SK-N-SH (cell line): ENCODE results near the gene DENND6B. TPM values are rescaled to one million over a fixed set of nuclear protein-coding genes. Genes with fewer than 3 reads are reported as not detected.

Experiments
- CTCF ChIA-PET: fragments of 300-600, 350-600 bp; formaldehyde crosslinking; extraction: SDS; loops from one replicate; lab custom pipeline; 2021; lab: Yijun Ruan, JAX
- POLR2A ChIA-PET: fragments of 350-600 bp; sonication (Branson Sonifier 250); formaldehyde crosslinking; extraction: SDS; loops from one replicate; lab custom pipeline; 2020; ENCODE audit warnings: antibody characterized with exemption, inconsistent platforms; lab: Yijun Ruan, JAX
- DNase-seq: peaks from one replicate; pipeline ENCODE4 v3.0.0; 2012
- H2AFZ ChIP-seq: fragments of 200-600 bp; sonication (generic); 2 replicates; pipeline ENCODE4 v1.8.1; 2016; ENCODE audit warnings: antibody characterized with exemption, mild to moderate bottlenecking, low read depth
- H3F3A ChIP-seq: fragments of 200-600 bp; sonication (generic); replicated peaks from 2 replicates; pipeline ENCODE3; 2016; ENCODE audit warnings: antibody characterized with exemption, mild to moderate bottlenecking; ENCODE audit not compliant: insufficient read depth
- H3K27ac ChIP-seq, 2 experiments: fragments of 200-500 bp in 1 of 2; fragments of 200-600 bp in 1 of 2; sonication (Bioruptor generic) in 1 of 2; sonication (generic), shearing (Covaris generic) in 1 of 2; 2 replicates each; pipeline versions ENCODE4 v1.5.1 to v1.6.1; 2014 to 2016; ENCODE audit warnings: low read depth in 2 of 2, inconsistent platforms in 1 of 2, low read length in 1 of 2, mild to moderate bottlenecking in 1 of 2, mixed read lengths in 1 of 2
- H3K27me3 ChIP-seq: fragments of 200-600 bp; sonication (generic), shearing (Covaris generic); 2 replicates; pipeline ENCODE4 v1.6.1; 2016; ENCODE audit warnings: mixed run types; ENCODE audit not compliant: insufficient read depth
- H3K36me3 ChIP-seq, 2 experiments: fragments of 200-500 bp in 1 of 2; fragments of 200-600 bp in 1 of 2; sonication (Bioruptor generic) in 1 of 2; sonication (generic) in 1 of 2; replicated peaks in 1 of 2; 2 replicates each; pipeline versions ENCODE3 to v1.5.1; 2014 to 2016; ENCODE audit warnings: low read length in 1 of 2, mild to moderate bottlenecking in 1 of 2; ENCODE audit not compliant: insufficient read depth in 2 of 2, control insufficient read depth in 1 of 2
- H3K4me1 ChIP-seq, 2 experiments: fragments of 200-500 bp in 1 of 2; fragments of 200-600 bp in 1 of 2; sonication (Bioruptor generic) in 1 of 2; sonication (generic), shearing (Covaris generic) in 1 of 2; 2 replicates each; pipeline versions ENCODE4 v1.5.1 to v1.6.1; 2014 to 2016; ENCODE audit warnings: low read depth in 1 of 2, low read length in 1 of 2, mixed run types in 1 of 2; ENCODE audit not compliant: insufficient read depth in 2 of 2, control insufficient read depth in 1 of 2
- H3K4me2 ChIP-seq: fragments of 200-600 bp; sonication (generic), shearing (Covaris generic); 2 replicates; pipeline ENCODE4 v1.6.1; 2017; ENCODE audit warnings: mixed run types
- H3K4me3 ChIP-seq, 2 experiments: fragments of 200-500 bp in 1 of 2; fragments of 200-600 bp in 1 of 2; sonication (Bioruptor generic) in 1 of 2; sonication (generic), shearing (Covaris generic) in 1 of 2; 2 replicates each; pipeline versions ENCODE4 v1.5.1 to v1.8.1; 2014 to 2016; ENCODE audit warnings: low read depth in 2 of 2, inconsistent platforms in 1 of 2, low read length in 1 of 2, mild to moderate bottlenecking in 1 of 2, mixed read lengths in 1 of 2, moderate library complexity in 1 of 2
- H3K79me2 ChIP-seq: fragments of 200-600 bp; sonication (generic); 2 replicates; pipeline ENCODE4 v1.8.1; 2017; ENCODE audit warnings: mild to moderate bottlenecking; ENCODE audit not compliant: insufficient read depth
- H3K9ac ChIP-seq: fragments of 200-600 bp; sonication (generic); 2 replicates; pipeline ENCODE4 v1.6.1; 2017; ENCODE audit warnings: mixed run types
- H3K9me2 ChIP-seq: fragments of 200-600 bp; sonication (generic); 2 replicates; pipeline ENCODE4 v1.6.1; 2017; ENCODE audit warnings: mixed run types
- H3K9me3 ChIP-seq: fragments of 200-600 bp; sonication (generic); 2 replicates; pipeline ENCODE4 v1.6.1; 2017; ENCODE audit warnings: mixed run types, mild to moderate bottlenecking, moderate library complexity
- H4K20me1 ChIP-seq: fragments of 200-600 bp; sonication (generic); 2 replicates; pipeline ENCODE4 v1.6.1; 2017; ENCODE audit warnings: mild to moderate bottlenecking, mixed run types; ENCODE audit not compliant: insufficient read depth
- ELF1 ChIP-seq: IDR thresholded peaks from 2 replicates; pipeline ENCODE4 v1.4.0; 2012
- FOSL2 ChIP-seq: IDR thresholded peaks from 2 replicates; pipeline ENCODE4 v1.4.0; 2012; ENCODE audit warnings: low read depth, mild to moderate bottlenecking, moderate library complexity, borderline replicate concordance
- FOXJ3 ChIP-seq: sonication (generic); formaldehyde crosslinking; IDR thresholded peaks from 2 replicates; pipeline ENCODE4 v1.5.1; 2020; ENCODE audit warnings: mild to moderate bottlenecking, missing genetic modification reagents
- GABPA ChIP-seq: IDR thresholded peaks from 2 replicates; pipeline ENCODE4 v1.4.0; 2012; ENCODE audit warnings: low read depth, mild to moderate bottlenecking
- GATA2 ChIP-seq: sonication (generic); formaldehyde crosslinking; IDR thresholded peaks from 2 replicates; pipeline ENCODE4 v1.5.0; 2020; ENCODE audit warnings: mild to moderate bottlenecking, missing genetic modification reagents
- JUND ChIP-seq: IDR thresholded peaks from 2 replicates; pipeline ENCODE4 v1.4.0; 2012
- MEF2A ChIP-seq: IDR thresholded peaks from 2 replicates; pipeline ENCODE4 v1.4.0; 2012; ENCODE audit warnings: low read depth, borderline replicate concordance
- MXI1 ChIP-seq: IDR thresholded peaks from 2 replicates; pipeline ENCODE4 v1.6.1; 2012; ENCODE audit warnings: mild to moderate bottlenecking, low read depth, low read length, improper control_type of control experiment
- RAD21 ChIP-seq: IDR thresholded peaks from 2 replicates; pipeline ENCODE4 v1.6.1; 2012; ENCODE audit warnings: mild to moderate bottlenecking, low read length
- RCOR1 ChIP-seq: fragments of 150-350 bp; IDR thresholded peaks from 2 replicates; pipeline ENCODE4 v1.6.1; 2017; ENCODE audit warnings: antibody characterized with exemption, low read length
- RFX5 ChIP-seq: IDR thresholded peaks from 2 replicates; pipeline ENCODE4 v1.6.1; 2012; ENCODE audit warnings: mild to moderate bottlenecking, improper control_type of control experiment, low read length
- RXRA ChIP-seq: IDR thresholded peaks from 2 replicates; pipeline ENCODE4 v1.4.0; 2012; ENCODE audit warnings: low read depth, mild to moderate bottlenecking, borderline replicate concordance
- SIN3A ChIP-seq: IDR thresholded peaks from 2 replicates; pipeline ENCODE4 v1.6.1; 2012; ENCODE audit warnings: low read depth, mild to moderate bottlenecking, low read length, moderate library complexity, borderline replicate concordance
- TAF1 ChIP-seq: IDR thresholded peaks from 2 replicates; pipeline ENCODE4 v1.6.1; 2012; ENCODE audit warnings: low read depth, mild to moderate bottlenecking, low read length, moderate library complexity, borderline replicate concordance
- TCF12 ChIP-seq: IDR thresholded peaks from 2 replicates; pipeline ENCODE4 v1.4.0; 2012
- WGBS: methylation state at CpG from one replicate; pipeline ENCODE4 v1.1.6; 2017; ENCODE audit warnings: low lambda C conversion rate; 5-methylcytosine and 5-hydroxymethylcytosine counted together
- polyA plus RNA-seq, 3 experiments: library from polyadenylated mRNA; depleted of rRNA; stranded (reverse); fragments of >200 nt; gene quantifications; 2 replicates each; pipeline ENCODE4 v1.2.3, GENCODE V29; 2012
- TF ChIP-seq, protein P1 (sequence below): IDR thresholded peaks from 2 replicates; pipeline ENCODE4 v1.4.0; 2012; ENCODE audit warnings: low read depth
- TF ChIP-seq, protein P2 (sequence below): fragments of 150-350 bp; IDR thresholded peaks from 2 replicates; pipeline ENCODE4 v1.6.1; 2016; ENCODE audit warnings: mild to moderate bottlenecking, low read depth, low read length
- TF ChIP-seq, protein P3 (sequence below): fragments of 150-350 bp; IDR thresholded peaks from 2 replicates; pipeline ENCODE4 v1.6.1; 2017; ENCODE audit warnings: antibody characterized with exemption, low read length, low read depth, borderline replicate concordance
- TF ChIP-seq, protein P4 (sequence below): fragments of 200-600 bp; sonication (generic); IDR thresholded peaks from 2 replicates; pipeline ENCODE4 v1.6.1; 2017; ENCODE audit warnings: antibody characterized with exemption, mild to moderate bottlenecking, moderate library complexity
- TF ChIP-seq, protein P5 (sequence below): IDR thresholded peaks from 2 replicates; pipeline ENCODE4 v1.4.0; 2012; ENCODE audit warnings: low read depth, borderline replicate concordance

The DENND6B gene
- polyA plus RNA-seq, 1 of the 3 experiments (the other 2 are of a cell fraction) = 5.6 TPM

DNA sequence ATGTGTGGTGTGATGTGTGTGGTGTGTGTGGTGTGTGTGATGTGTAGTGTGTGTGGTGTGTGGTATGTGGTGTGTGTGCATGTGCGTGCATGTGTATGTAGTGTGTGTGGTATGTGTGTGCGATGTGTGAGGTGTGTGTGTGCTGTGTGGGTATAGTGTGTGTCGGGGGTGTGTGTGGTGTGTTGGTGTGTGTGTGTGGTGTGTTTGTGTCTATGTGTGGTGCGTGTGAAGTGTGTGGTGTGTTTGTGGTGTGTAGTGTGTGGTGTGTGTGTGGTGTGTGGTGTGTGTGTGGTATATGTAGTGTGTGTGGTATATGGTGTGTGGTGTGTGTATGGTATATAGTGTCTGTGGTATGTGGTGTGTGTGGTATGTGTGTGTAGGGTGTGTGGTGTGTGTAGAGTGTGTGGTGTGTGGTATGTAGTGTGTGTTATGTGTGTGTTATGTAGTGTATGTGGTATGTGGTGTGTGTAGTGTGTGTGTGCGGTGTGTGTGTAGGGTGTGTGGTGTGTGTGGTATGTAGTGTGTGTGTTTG is 11.3 kb upstream of the DENND6B start:
- H3K9ac ChIP-seq = no peak overlapping the region
- H3K9me3 ChIP-seq = no peaks in the 10 kb centered on the region
- 95% methylated on average over 5 of the region's 5 CpGs for WGBS
- H3K4me2 ChIP-seq = no peak overlapping the region
- H3K9me2 ChIP-seq = no peaks in the 10 kb centered on the region
- ChIA-PET CTCF (no interaction called here), POLR2A (no interaction called here)
- H3F3A ChIP-seq = peaks cover 17% of the 10 kb centered on the region
- H2AFZ ChIP-seq = no peak overlapping the region
- no peaks in the 10 kb centered on the region for H3K27me3 ChIP-seq
- H4K20me1 ChIP-seq = no peaks in the 10 kb centered on the region
- TF ChIP-seq, protein P1, sequence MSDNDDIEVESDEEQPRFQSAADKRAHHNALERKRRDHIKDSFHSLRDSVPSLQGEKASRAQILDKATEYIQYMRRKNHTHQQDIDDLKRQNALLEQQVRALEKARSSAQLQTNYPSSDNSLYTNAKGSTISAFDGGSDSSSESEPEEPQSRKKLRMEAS = no peak
- TF ChIP-seq FOSL2 (no peak), RXRA (no peak), MXI1 (no peak), JUND (no peak), MEF2A (no peak), RAD21 (no peak), ELF1 (no peak), GABPA (no peak), TAF1 (no peak), TCF12 (no peak), SIN3A (no peak), RFX5 (no peak), GATA2 (no peak)
- TF ChIP-seq, protein P2, sequence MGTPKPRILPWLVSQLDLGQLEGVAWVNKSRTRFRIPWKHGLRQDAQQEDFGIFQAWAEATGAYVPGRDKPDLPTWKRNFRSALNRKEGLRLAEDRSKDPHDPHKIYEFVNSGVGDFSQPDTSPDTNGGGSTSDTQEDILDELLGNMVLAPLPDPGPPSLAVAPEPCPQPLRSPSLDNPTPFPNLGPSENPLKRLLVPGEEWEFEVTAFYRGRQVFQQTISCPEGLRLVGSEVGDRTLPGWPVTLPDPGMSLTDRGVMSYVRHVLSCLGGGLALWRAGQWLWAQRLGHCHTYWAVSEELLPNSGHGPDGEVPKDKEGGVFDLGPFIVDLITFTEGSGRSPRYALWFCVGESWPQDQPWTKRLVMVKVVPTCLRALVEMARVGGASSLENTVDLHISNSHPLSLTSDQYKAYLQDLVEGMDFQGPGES = no peak
- no peak for DNase-seq
- H3K79me2 ChIP-seq = no peaks in the 10 kb centered on the region
- H3K4me1 ChIP-seq = peaks cover 0 to 2% of the 10 kb centered on the region in 2 experiments; a peak in 1 of 4 replicates
- no peak overlapping the region for H3K27ac ChIP-seq
- no peak overlapping the region for H3K4me3 ChIP-seq
- no peaks in the 10 kb centered on the region for H3K36me3 ChIP-seq

DNA sequence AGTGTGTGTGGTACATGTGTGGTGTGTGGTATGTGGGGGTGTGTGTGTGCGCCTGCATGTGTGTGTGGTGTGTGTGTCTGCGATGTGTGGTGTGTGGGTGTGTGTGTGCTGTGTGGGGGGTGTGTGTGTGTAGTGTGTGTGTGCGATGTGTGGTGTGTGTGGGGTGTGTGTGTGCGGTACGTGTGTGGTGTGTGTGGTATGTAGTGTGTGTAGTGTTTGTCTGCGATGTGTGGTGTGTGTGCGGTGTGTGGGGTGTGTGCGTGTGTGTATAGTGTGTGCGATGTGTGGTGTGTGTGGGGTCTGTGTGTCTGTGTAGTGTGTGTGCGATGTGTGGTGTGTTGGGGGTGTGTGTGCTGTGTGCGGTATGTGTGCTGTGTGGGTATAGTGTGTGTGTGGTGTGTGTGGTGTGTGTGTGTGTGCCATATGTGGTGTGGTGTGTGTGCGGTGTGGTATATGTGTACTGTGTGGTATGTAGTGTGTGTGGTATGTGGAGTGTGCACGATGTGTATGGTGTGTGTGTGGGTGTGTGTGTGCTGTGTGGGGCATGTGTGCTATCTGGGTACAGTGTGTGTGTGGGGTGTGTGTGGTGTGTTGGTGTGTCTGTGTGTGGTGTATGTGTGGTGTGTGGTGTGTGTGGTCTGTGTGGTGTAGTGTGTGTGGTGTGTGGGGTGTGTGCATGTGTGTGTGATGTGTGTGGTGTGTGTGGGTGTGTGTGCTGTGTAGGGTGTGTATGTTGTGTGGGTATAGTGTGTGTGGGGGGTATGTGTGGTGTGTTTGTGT is 10.6 kb upstream of the DENND6B start:
- Histone ChIP-seq H2AFZ (no peak overlapping the region), H3K4me3 (no peak overlapping the region), H3K9me3 (no peaks in the 10 kb centered on the region), H3K9ac (no peak overlapping the region), H3F3A (peaks cover 12% of the 10 kb centered on the region), H3K4me2 (no peak overlapping the region), H3K4me1 (peaks cover 0 to 2% of the 10 kb centered on the region in 2 experiments; a peak in 1 of 4 replicates), H3K9me2 (no peaks in the 10 kb centered on the region), H3K27me3 (no peaks in the 10 kb centered on the region), H3K27ac (no peak overlapping the region), H3K79me2 (no peaks in the 10 kb centered on the region), H3K36me3 (no peaks in the 10 kb centered on the region), H4K20me1 (no peaks in the 10 kb centered on the region)
- TF ChIP-seq MEF2A = no peak
- no peak for TF ChIP-seq GABPA
- TF ChIP-seq, protein P3, sequence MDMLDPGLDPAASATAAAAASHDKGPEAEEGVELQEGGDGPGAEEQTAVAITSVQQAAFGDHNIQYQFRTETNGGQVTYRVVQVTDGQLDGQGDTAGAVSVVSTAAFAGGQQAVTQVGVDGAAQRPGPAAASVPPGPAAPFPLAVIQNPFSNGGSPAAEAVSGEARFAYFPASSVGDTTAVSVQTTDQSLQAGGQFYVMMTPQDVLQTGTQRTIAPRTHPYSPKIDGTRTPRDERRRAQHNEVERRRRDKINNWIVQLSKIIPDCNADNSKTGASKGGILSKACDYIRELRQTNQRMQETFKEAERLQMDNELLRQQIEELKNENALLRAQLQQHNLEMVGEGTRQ = no peak
- no peak for TF ChIP-seq SIN3A
- TF ChIP-seq JUND = no peak
- TF ChIP-seq, protein P4, sequence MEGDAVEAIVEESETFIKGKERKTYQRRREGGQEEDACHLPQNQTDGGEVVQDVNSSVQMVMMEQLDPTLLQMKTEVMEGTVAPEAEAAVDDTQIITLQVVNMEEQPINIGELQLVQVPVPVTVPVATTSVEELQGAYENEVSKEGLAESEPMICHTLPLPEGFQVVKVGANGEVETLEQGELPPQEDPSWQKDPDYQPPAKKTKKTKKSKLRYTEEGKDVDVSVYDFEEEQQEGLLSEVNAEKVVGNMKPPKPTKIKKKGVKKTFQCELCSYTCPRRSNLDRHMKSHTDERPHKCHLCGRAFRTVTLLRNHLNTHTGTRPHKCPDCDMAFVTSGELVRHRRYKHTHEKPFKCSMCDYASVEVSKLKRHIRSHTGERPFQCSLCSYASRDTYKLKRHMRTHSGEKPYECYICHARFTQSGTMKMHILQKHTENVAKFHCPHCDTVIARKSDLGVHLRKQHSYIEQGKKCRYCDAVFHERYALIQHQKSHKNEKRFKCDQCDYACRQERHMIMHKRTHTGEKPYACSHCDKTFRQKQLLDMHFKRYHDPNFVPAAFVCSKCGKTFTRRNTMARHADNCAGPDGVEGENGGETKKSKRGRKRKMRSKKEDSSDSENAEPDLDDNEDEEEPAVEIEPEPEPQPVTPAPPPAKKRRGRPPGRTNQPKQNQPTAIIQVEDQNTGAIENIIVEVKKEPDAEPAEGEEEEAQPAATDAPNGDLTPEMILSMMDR = no peak
- TF ChIP-seq, protein P5, sequence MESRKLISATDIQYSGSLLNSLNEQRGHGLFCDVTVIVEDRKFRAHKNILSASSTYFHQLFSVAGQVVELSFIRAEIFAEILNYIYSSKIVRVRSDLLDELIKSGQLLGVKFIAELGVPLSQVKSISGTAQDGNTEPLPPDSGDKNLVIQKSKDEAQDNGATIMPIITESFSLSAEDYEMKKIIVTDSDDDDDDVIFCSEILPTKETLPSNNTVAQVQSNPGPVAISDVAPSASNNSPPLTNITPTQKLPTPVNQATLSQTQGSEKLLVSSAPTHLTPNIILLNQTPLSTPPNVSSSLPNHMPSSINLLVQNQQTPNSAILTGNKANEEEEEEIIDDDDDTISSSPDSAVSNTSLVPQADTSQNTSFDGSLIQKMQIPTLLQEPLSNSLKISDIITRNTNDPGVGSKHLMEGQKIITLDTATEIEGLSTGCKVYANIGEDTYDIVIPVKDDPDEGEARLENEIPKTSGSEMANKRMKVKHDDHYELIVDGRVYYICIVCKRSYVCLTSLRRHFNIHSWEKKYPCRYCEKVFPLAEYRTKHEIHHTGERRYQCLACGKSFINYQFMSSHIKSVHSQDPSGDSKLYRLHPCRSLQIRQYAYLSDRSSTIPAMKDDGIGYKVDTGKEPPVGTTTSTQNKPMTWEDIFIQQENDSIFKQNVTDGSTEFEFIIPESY = no peak
- no peak for TF ChIP-seq FOSL2
- no peak for TF ChIP-seq FOXJ3 (CRISPR knock-in tag)
- TF ChIP-seq RCOR1 = no peak
- WGBS = 94% methylated on average over 13 of the region's 13 CpGs
- ChIA-PET POLR2A (no interaction called here), CTCF (no interaction called here)
- no peak for DNase-seq
